Calu3 (cell line): ENCODE data around the gene FAM124B. TPM values are rescaled to one million over a fixed set of nuclear protein-coding genes. Genes with fewer than 3 reads are reported as not detected.

Experiments
- BruUV-seq: library from RNA; stranded (reverse); fragments of 400-500 nt; replicated peaks from 2 replicates; lab custom pipeline; 2021; lab: Mats Ljungman, UMichigan
- CTCF ChIA-PET: fragments of 300-600 bp; sonication (Branson Sonifier 250); formaldehyde crosslinking; loops from one replicate; lab custom pipeline; 2022; ENCODE audit warnings: antibody characterized with exemption; lab: Charles Lee
- DNase-seq: peaks from one replicate; pipeline ENCODE4 v3.0.0; 2022
- H3K27ac Mint-ChIP-seq: one replicate; pipeline ENCODE4 v1.8.0; 2022; ENCODE audit warnings: mixed read lengths; ENCODE audit not compliant: unreplicated experiment
- H3K27me3 Mint-ChIP-seq: one replicate; pipeline ENCODE4 v1.8.0; 2022; ENCODE audit warnings: mixed read lengths; ENCODE audit not compliant: unreplicated experiment
- H3K36me3 Mint-ChIP-seq: one replicate; pipeline ENCODE4 v1.8.0; 2022; ENCODE audit warnings: mild to moderate bottlenecking, moderate library complexity, mixed read lengths; ENCODE audit not compliant: insufficient read depth, unreplicated experiment
- H3K4me1 Mint-ChIP-seq: one replicate; pipeline ENCODE4 v1.8.0; 2022; ENCODE audit warnings: mild to moderate bottlenecking, low read depth, mixed read lengths; ENCODE audit not compliant: unreplicated experiment
- H3K4me3 Mint-ChIP-seq: one replicate; pipeline ENCODE4 v1.8.0; 2022; ENCODE audit warnings: mild to moderate bottlenecking, low read depth, moderate library complexity, mixed read lengths; ENCODE audit not compliant: unreplicated experiment
- H3K9me3 Mint-ChIP-seq: one replicate; pipeline ENCODE4 v1.8.0; 2022; ENCODE audit warnings: low read depth, mixed read lengths; ENCODE audit not compliant: unreplicated experiment
- CTCF ChIP-seq: fragments of 200-600 bp; IDR thresholded peaks from one replicate; pipeline ENCODE4 v1.8.0; 2022; ENCODE audit warnings: antibody characterized with exemption; ENCODE audit not compliant: unreplicated experiment
- intact Hi-C: fragments of 100-400 bp; cut with micrococcal nuclease; formaldehyde crosslinking; loops from one replicate; pipeline ENCODE4 v1.10.0; 2022; ENCODE audit not compliant: unreplicated experiment
- total RNA-seq: library from RNA; stranded (reverse); gene quantifications from 2 replicates; pipeline ENCODE4 v1.2.3, GENCODE V29; 2022

The FAM124B gene
- total RNA-seq, 1 experiment from 2014 or later = not detected

- no peak for DNase-seq
- Mint-ChIP-seq H3K27ac (no peak overlapping the region), H3K4me3 (no peak overlapping the region), H3K27me3 (peaks cover 24% of the 10 kb centered on the region), H3K9me3 (no peaks in the 10 kb centered on the region), H3K36me3 (no peaks in the 10 kb centered on the region), H3K4me1 (no peaks in the 10 kb centered on the region)
- no peak for TF ChIP-seq CTCF
- intact Hi-C loops = no loop called here
- CTCF ChIA-PET = no interaction called here
- no TSS peak for BruUV-seq
Observed at GRCh38 chr2:224328798-224329197, 73.1 kb downstream of the FAM124B start.

Other genes with a start within 250 kb of the FAM124B start
- 81.1 and 89.3 TPM in 2 replicates for gene CUL3, start 183.3 kb upstream of the FAM124B start, total RNA-seq